D721Med (cell line): ENCODE results near the gene ATAD1.
"Not testable (repeated sequence)": the region's sequence is repeated elsewhere in the genome, so short reads cannot be mapped to it uniquely, and the experiment has no call there.

Experiments
- DNase-seq: peaks from one replicate; pipeline ENCODE4 v3.0.0; 2011; ENCODE audit warnings: low spot score; ENCODE audit not compliant: insufficient read length
- FAIRE-seq: peaks from 2 replicates; lab custom pipeline; 2011; peaks lifted over from hg19 to GRCh38; lab: Jason Lieb, UNC
- TF ChIP-seq, protein P1 (sequence below): IDR thresholded peaks from 2 replicates; pipeline ENCODE4 v1.5.1; 2012; ENCODE audit warnings: mild to moderate bottlenecking, control low read depth; ENCODE audit not compliant: insufficient read depth; ENCODE audit errors: missing control alignments

Gene ATAD1, protein sequence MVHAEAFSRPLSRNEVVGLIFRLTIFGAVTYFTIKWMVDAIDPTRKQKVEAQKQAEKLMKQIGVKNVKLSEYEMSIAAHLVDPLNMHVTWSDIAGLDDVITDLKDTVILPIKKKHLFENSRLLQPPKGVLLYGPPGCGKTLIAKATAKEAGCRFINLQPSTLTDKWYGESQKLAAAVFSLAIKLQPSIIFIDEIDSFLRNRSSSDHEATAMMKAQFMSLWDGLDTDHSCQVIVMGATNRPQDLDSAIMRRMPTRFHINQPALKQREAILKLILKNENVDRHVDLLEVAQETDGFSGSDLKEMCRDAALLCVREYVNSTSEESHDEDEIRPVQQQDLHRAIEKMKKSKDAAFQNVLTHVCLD

DNA sequence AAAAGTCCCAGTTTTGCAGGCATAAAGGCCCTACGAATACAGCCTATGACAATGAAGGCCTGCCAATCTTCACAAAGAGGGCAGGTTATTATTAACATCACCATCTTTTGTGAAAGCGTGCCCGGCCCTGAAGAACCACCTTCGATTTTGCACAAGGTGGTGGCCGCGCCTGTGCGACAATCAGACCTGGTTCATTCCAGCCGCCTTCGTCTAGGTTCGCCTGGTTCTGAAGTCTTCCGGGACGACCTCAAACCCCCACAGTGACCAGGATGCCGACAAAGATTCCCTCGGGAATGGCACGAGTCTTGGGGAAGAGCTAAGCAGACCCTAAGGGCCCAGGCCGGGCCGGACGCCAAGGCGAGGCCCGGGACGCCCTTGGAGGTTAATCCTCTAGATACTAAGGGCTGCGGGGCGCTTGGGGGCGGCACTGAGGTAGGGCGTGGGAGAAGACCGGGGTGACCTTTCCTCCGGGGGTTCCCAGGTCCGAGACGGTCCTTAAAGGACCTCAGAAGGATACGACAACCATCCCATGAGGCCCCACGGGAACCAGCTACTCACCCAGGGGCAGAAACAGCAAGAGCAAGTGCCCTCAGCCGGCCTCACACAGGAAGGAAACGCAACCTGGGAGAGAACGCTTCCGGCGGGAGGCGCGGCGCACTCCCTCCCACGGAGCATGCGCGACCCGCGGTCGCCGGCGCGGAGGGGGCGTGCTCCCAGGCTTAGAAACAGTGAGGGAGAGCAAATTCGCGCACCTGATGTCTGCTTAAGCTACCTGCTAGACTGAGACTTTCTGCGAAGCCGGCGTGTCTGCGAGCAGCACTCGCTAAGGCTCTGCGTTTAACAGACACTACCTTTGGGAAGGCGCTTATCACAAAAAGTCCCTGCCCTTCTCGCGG lies at the start of gene ATAD1:
Gene ATAD1 (minus strand): TSS at position 618 of the 896 bp plus-strand sequence. CDS start 3,627 bp downstream, outside the sequence.
- FAIRE-seq (no peak), DNase-seq (peak; percentile 26)
- TF ChIP-seq, protein P1, sequence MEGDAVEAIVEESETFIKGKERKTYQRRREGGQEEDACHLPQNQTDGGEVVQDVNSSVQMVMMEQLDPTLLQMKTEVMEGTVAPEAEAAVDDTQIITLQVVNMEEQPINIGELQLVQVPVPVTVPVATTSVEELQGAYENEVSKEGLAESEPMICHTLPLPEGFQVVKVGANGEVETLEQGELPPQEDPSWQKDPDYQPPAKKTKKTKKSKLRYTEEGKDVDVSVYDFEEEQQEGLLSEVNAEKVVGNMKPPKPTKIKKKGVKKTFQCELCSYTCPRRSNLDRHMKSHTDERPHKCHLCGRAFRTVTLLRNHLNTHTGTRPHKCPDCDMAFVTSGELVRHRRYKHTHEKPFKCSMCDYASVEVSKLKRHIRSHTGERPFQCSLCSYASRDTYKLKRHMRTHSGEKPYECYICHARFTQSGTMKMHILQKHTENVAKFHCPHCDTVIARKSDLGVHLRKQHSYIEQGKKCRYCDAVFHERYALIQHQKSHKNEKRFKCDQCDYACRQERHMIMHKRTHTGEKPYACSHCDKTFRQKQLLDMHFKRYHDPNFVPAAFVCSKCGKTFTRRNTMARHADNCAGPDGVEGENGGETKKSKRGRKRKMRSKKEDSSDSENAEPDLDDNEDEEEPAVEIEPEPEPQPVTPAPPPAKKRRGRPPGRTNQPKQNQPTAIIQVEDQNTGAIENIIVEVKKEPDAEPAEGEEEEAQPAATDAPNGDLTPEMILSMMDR, result no peak

DNA sequence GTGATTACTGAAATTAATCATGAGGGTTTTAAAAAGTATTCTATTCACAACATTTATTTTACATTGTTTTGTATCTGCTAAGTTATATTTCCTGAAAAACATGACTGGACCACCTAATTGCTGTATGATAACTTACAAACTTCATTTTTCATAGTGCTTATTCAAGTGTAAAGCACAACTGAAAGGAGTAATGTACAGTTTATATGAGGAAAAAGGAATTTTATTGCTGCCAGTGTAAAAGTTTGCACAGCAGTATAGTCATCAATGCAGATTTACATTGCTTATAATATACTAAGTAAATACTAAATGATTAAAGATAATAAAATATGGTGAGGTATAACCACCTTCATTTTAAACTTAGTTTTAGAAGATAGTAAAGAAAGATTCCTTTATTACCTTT lies 49.4 kb upstream of the ATAD1 start:
- TF ChIP-seq, protein P1, result no peak
- DNase-seq (no peak), FAIRE-seq (no peak)

DNA sequence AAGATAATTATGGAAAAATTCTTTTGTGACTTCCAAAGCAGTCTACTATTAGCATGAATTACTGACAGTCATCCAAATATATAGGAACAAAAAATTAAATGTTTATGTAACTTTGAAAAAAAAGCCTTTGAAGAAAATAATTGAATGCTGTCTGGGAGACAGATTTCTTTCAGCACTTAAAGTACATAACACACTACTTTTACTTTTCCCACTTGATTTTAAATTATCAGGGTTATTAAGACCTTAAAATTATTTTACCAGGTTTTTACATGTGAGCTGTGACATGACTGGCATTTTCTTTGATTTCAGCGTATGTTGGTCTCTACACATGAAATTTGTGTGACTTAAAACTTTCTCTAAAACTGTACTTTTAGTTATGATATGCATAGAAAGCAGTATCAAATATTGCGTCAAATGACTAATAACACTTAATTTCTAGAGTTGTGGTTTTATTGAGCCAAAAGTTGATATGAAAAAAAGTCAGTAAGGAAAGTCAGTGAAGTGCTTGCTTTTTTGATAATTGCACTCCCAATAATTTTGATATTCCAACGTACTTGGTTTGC lies 48.5 kb upstream of the ATAD1 start:
- FAIRE-seq (no peak), DNase-seq (no peak)

DNA sequence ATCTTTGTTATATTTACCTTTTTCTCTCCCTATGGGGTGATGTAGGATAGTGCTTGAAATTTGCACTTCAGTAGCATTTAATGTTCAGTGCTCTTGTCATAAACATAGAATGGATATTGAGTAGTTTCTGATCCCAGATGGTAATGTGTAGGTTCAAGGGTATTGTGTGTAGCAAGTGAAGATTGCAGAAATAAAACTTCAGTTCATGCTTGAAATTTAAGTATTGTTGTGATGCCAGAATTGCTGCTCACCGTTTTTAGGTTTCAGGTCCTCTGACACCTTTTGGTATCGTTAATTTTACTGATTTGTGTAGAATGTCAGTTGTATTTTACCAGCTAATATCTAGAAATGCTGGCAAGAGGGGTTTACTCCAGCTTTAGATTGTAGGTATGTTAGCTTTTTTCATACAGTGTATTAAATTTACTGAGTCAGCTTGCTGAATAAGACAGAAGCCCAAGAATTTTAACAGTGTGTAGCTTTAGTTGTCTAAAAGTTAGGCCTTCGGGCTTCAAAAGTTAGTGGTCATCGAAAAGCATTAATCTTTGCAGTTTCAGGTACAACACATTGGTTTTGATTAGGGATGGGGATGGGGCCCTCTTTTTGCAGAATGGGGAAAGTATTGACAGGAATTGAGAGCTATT lies 47.3 kb upstream of the ATAD1 start:
- no peak for FAIRE-seq
- no peak for DNase-seq
- TF ChIP-seq, protein P1, result no peak

More for the DNA sequence above, 48.5 kb upstream of the ATAD1 start:
- TF ChIP-seq, protein P1, result no peak

DNA sequence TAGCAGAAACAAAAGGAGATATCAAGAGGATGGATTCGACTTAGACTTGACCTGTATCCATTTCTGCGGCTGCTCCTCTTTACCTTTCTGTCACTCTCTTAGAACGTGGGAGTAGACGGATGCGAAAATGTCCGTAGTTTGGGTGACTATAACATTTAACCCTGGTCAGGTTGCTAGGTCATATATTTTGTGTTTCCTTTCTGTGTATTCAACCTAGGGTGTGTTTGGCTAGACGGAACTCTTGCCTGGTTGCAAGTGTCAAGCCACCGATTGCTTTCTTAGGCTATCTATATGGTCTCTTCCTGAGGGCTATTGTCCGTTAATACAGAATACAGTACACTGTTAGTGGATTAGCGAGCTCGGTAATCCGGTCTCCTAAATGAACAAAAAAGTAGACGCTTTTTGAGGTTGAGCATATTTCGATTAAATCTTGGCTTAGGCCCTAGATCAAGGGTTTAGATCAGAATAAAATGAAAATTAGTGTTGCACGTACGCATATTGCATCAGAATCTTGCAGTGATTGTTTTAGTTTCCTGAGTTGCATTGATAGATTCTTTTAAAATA lies 46.6 kb upstream of the ATAD1 start:
- FAIRE-seq (no peak), DNase-seq (no peak)
- TF ChIP-seq, protein P1, result no peak

DNA sequence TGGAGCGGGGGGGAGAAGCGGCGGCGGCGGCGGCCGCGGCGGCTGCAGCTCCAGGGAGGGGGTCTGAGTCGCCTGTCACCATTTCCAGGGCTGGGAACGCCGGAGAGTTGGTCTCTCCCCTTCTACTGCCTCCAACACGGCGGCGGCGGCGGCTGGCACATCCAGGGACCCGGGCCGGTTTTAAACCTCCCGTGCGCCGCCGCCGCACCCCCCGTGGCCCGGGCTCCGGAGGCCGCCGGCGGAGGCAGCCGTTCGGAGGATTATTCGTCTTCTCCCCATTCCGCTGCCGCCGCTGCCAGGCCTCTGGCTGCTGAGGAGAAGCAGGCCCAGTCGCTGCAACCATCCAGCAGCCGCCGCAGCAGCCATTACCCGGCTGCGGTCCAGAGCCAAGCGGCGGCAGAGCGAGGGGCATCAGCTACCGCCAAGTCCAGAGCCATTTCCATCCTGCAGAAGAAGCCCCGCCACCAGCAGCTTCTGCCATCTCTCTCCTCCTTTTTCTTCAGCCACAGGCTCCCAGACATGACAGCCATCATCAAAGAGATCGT lies 46.0 kb upstream of the ATAD1 start:
- FAIRE-seq, DNase-seq: not testable (repeated sequence)
